ENCODE results near the gene ROBO1.

Gene ROBO1

DNA sequence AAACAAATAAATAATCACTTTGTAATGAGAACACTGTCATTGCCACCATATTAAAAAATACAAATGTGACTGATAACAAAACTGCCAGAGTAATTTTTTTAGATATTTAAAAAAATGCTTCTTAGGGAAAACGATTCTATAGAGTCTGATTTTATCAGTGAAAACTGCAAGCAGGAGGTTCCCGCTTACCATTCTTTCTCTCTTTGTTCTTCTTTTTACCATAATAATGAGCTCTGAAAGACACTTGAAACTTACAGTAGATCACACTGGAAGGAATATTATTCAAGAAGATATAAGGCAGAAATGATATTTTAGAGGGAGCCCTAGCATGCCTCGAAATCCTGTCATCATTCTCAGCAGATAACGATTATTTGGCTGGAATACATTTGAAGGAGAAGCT is 701.3 kb downstream of the ROBO1 start:
- DNase-seq (ENCODE audit: low read depth) = no peak

- DNase-seq (ENCODE audit: low read depth) = no peak
Observed at GRCh38 chr3:79063624-79064023, 704.2 kb downstream of the ROBO1 start.

- no peak for DNase-seq (ENCODE audit: low read depth)
Observed at GRCh38 chr3:79057756-79058155, 710.0 kb downstream of the ROBO1 start.

- DNase-seq (ENCODE audit: low read depth) = no peak
Observed at GRCh38 chr3:79056498-79056897, 711.3 kb downstream of the ROBO1 start.

DNA sequence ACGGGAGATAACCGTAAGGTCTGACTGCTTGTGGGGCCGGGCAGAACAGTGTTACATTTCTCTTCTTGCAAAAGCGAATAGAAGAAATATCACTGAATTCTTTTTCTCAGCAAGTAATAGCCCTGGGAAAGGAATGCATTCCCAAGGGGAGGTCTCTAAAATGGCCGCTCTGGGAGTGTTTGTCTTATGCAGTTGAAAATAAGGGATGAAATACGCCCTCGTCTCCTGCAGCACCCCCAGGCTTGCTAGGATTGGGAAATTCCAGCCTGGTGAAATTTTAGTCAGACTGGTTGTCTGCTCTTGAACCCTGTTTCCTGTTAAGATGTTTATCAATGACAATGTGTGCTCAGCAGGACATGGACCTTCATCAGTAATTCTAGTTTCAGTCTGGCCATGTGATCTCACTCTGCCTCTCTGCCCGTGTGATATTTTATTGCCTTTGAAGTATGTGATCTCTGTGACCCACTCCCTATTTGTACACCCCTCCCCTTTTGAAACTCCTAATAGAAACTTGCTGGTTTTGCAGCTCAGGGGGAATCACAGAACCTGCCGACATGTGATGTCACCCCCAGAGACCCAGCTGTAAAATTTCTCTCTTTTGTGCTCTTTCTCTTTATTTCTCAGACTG is 715.6 kb downstream of the ROBO1 start:
- DNase-seq (ENCODE audit: low read depth) = no peak

- DNase-seq (ENCODE audit: low read depth) = no peak
Observed at GRCh38 chr3:79047581-79047980, 720.2 kb downstream of the ROBO1 start.

- DNase-seq (ENCODE audit: low read depth) = no peak
Observed at GRCh38 chr3:79041621-79042020, 726.2 kb downstream of the ROBO1 start.

DNA sequence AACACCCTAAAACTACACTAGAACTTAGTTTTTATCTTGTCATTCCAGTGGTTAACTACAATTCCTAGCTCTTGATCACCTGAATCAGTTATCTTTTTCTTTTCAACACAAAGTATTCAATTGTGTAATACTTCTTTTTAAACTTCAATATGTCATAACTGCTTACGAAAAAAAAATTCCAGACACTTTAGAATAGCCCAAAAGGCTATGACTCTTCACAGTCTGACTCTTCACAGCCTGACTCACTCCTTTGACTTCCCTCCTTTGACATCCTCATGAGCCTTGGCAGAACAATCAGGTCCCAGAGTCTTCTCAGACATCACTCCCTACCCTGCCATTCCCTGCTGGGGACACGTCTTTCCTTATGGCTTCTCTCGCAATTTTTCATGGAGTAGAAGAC is 727.1 kb downstream of the ROBO1 start:
- DNase-seq (ENCODE audit: low read depth) = no peak

- DNase-seq (ENCODE audit: low read depth) = no peak
Observed at GRCh38 chr3:79040091-79040490, 727.7 kb downstream of the ROBO1 start.

DNA sequence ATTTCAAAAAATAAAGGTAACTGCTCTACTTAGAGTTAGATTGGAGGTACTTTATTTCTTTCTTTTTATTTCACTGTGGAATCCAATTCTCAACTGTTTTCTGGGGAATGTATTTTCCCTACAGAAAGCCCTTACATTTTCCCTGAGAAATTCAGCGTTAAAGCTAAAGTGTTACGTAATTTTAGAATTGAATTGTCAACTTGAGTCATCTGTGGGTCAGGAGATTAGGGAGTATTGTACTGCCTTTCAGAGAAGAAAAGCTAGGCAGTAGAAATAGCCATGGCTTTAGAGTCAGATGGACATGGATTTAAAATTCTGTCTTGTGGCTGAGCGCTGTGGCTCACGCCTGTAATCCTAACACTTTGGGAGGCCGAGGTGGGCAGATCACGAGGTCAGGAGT is 728.6 kb downstream of the ROBO1 start:
- no peak for DNase-seq (ENCODE audit: low read depth)

DNA sequence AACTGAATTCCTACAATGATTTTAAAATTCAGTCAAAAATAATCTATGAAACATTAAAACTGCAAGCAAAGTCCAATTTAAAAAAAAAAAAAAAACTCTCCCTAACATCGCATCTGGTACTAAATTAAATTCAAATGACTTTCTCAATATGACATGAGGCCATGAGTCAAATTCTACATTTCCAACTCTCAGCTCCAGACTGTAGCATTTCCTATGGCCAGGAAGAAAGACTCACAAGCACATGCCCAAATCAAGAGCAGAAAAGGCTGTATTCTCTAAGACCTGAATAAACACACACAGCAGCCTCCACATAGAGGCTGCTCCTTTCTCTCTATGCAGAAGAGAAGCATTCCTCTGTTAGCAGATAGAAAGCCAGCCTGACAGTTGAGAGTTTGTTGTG is 729.2 kb downstream of the ROBO1 start:
- DNase-seq (ENCODE audit: low read depth) = no peak

DNA sequence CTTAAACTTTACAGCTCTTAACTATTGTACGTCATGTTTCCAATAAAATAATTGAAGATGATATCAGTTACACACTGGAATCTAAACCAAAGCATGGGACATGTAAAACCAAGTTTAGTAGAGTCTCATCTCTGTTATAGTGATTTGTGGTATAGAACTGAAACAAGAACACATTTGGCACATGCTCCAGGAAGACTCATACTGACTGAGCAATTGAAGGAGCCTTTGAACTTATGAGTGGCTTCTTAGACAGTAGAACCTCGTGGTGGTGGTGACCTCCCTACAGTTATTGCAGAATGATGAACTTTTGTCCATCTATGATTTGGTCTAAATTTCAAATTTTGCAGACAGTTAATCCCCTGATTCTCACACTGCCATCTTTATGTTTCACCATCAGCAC is 729.7 kb downstream of the ROBO1 start:
- DNase-seq (ENCODE audit: low read depth) = no peak

DNA sequence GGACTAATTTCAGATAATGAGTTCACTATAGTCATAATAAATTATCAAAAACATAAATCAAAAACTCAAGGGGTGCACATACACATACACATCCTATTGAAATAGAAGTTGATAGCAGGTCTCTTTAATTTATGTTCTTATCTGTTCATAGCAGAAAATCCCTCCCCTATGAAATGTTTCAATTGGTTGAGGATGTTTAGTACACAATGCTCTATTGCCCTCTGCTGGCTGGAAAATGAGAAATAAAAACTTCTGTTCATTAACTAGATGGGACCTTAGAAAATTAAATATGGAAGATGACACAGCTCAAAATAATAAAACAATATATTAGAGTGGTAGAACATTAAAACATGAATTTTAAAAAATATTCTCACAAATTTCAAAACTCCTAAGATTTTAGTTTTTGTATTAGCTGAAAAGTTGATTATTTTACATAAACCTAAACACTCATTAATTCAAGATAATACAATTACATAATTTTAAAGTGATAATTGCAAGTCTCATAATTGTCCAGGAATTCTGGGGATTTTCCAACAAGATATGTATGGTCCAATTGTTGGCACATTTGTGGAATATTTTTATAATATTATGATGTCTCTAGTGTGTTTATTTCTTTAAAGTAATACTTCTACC is 735.0 kb downstream of the ROBO1 start:
- DNase-seq (ENCODE audit: low read depth) = no peak

- DNase-seq (ENCODE audit: low read depth) = no peak
Observed at GRCh38 chr3:79030157-79030556, 737.6 kb downstream of the ROBO1 start.

DNA sequence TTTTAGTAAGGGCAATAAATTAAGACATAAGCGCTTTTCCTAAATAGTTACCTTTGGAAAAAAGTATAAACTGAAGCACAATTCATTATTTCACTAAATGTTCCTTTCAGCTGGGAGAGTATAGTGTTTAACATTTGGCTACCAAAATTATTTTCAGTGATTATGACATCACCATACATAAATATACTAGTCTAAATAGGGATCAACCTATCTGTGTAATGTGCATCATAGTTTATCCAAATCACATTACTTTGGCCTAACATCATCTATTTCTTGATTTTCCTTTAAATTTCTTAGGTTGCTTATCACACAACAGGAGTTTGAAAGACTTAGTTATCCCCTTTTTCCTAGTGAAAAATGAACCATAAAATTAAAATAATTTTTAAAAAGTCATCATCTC is 738.9 kb downstream of the ROBO1 start:
- no peak for DNase-seq (ENCODE audit: low read depth)

- no peak for DNase-seq (ENCODE audit: low read depth)
Observed at GRCh38 chr3:79027593-79027992, 740.2 kb downstream of the ROBO1 start.

GRCh38 chr3:79019924-79020173 is 747.9 kb downstream of the ROBO1 start:
- no peak for DNase-seq (ENCODE audit: low read depth)

- no peak for DNase-seq (ENCODE audit: low read depth)
Observed at GRCh38 chr3:79019137-79019923, 748.5 kb downstream of the ROBO1 start.

GRCh38 chr3:79018671-79019136 is 749.1 kb downstream of the ROBO1 start:
- DNase-seq (ENCODE audit: low read depth) = no peak

DNA sequence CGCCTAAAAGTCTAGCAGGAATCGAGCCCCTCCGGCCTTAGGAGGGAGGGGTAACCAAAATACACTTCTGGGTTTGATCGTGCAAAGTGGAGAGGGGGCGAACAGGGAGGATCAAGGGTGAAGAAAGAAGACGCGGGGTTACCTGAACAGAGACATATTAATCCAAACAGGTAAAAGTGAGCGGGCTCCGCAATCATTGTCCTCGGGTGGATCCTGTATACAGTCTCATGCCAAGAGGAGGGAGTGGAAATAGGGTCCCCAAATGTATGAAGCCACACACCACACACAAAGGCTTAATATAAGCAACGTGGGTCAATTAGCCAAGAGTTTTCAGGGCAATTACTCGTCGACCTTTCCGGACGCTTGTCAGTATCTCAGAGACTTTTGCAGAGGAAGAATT is 749.5 kb downstream of the ROBO1 start:
- no peak for DNase-seq (ENCODE audit: low read depth)

DNA sequence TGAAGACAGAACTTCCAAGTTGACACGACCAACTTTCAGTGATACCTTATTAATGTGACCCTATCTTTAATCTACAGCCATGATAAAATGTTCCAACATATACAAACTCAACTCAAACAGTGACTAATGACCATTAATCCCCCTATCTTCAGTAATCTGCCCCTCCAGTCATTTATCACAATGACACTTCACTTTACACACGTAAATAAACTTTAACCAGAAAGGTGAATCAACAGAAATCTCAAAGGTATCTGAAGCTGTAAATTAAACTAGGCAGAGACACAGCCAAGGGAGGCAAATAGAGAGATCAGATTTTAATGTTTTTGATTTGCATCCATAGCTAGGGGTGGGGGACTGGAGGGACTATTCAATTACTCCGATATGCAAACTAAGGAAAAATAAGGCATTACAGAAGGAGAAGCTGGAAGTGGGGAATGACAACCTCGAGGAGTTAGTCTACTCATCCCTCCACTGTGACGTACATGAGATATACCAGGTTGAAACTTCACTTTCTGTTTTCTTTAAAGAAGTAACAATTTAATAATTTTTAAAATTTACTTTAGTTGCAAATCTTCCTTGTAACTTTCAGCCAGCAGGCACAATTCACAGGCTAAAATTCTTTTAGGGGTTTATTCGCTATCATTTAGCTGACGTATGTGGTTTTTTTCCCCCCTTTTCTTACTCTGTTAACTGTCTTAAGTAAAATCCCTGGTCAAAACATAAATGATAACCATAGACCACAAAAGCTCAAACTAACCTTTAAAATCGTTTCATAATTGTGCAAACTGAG is 751.0 kb downstream of the ROBO1 start:
- no peak for DNase-seq (ENCODE audit: low read depth)

GRCh38 chr3:79015854-79016253 is 751.9 kb downstream of the ROBO1 start:
- no peak for DNase-seq (ENCODE audit: low read depth)

- DNase-seq (ENCODE audit: low read depth) = no peak
Observed at GRCh38 chr3:79012946-79013362, 754.8 kb downstream of the ROBO1 start.
